CD14-positive monocyte (primary cell): ENCODE measurements around the gene GLTPD2. TPM values are rescaled to one million over a fixed set of nuclear protein-coding genes. Genes with fewer than 3 reads are reported as not detected.

ENCODE experiments used
- DNase-seq, 3 donors: peaks; one replicate each; pipeline ENCODE4 v3.0.0-alpha.2; 2011 to 2022
- H2AFZ ChIP-seq: 2 replicates; pipeline ENCODE4 v1.6.0; 2012; ENCODE audit warnings: mild to moderate bottlenecking, low read depth, low read length, inconsistent platforms; ENCODE audit not compliant: insufficient read depth, poor library complexity, severe bottlenecking
- H3K27ac ChIP-seq, 2 donors: 1 replicate in 1 of 2; 2 replicates in 1 of 2; pipeline ENCODE4 v1.5.1; 2012 to 2013; ENCODE audit warnings: low read length in 2 of 2, control low read depth in 1 of 2, inconsistent platforms in 1 of 2, low read depth in 1 of 2, mild to moderate bottlenecking in 1 of 2
- H3K27me3 ChIP-seq, 2 donors: one replicate each; pipeline versions ENCODE4 v1.6.0 to v1.6.1; 2011 to 2013; ENCODE audit warnings: low read length in 2 of 2; ENCODE audit not compliant: control insufficient read depth in 2 of 2, insufficient read depth in 2 of 2
- H3K36me3 ChIP-seq, 2 donors: replicated peaks in 1 of 2; 1 replicate in 1 of 2; 2 replicates in 1 of 2; pipeline versions ENCODE4 v1.5.1 to v1.6.1; 2012 to 2013; ENCODE audit warnings: low read length in 2 of 2, control low read depth in 1 of 2, inconsistent platforms in 1 of 2, mild to moderate bottlenecking in 1 of 2; ENCODE audit not compliant: insufficient read depth in 2 of 2, control insufficient read depth in 1 of 2
- H3K4me1 ChIP-seq, 2 donors: 1 replicate in 1 of 2; 2 replicates in 1 of 2; pipeline versions ENCODE4 v1.5.1 to v1.6.1; 2012 to 2013; ENCODE audit warnings: low read length in 2 of 2, control low read depth in 1 of 2, inconsistent platforms in 1 of 2, mild to moderate bottlenecking in 1 of 2, moderate library complexity in 1 of 2; ENCODE audit not compliant: insufficient read depth in 2 of 2, control insufficient read depth in 1 of 2
- H3K4me2 ChIP-seq: replicated peaks from 2 replicates; pipeline ENCODE3; 2012; ENCODE audit warnings: low read length, moderate library complexity, mild to moderate bottlenecking; ENCODE audit not compliant: poor library complexity, severe bottlenecking; ENCODE audit errors: extremely low read depth
- H3K4me3 ChIP-seq, 3 experiments: fragments of 200-600 bp in 1 of 3; sonication (generic) in 1 of 3; replicated peaks in 1 of 3; 1 replicate in 2 of 3; 2 replicates in 1 of 3; pipeline ENCODE4 v1.5.1; 2011 to 2013; ENCODE audit warnings: low read length in 3 of 3, mild to moderate bottlenecking in 3 of 3, control low read depth in 2 of 3, low read depth in 2 of 3, inconsistent platforms in 1 of 3, moderate library complexity in 1 of 3
- H3K79me2 ChIP-seq: 2 replicates; pipeline ENCODE4 v1.6.0; 2012; ENCODE audit warnings: mild to moderate bottlenecking, control low read depth, inconsistent platforms, low read length, moderate library complexity; ENCODE audit not compliant: insufficient read depth
- H3K9ac ChIP-seq: 2 replicates; pipeline ENCODE4 v1.6.0; 2017; ENCODE audit warnings: low read length, mild to moderate bottlenecking; ENCODE audit not compliant: insufficient read depth, poor library complexity, severe bottlenecking
- H3K9me3 ChIP-seq, 2 donors: replicated peaks in 1 of 2; 1 replicate in 1 of 2; 2 replicates in 1 of 2; pipeline versions ENCODE4 v1.5.1 to v1.6.1; 2012 to 2013; ENCODE audit warnings: low read length in 2 of 2, control low read depth in 1 of 2; ENCODE audit not compliant: control insufficient read depth in 1 of 2, insufficient read depth in 1 of 2
- H4K20me1 ChIP-seq: 2 replicates; pipeline ENCODE4 v1.6.0; 2012; ENCODE audit warnings: mild to moderate bottlenecking, low read length, control low read depth, moderate library complexity; ENCODE audit not compliant: insufficient read depth
- H3K27ac Mint-ChIP-seq, 7 donors: one replicate each; pipeline ENCODE4 v1.8.0; 2020; ENCODE audit warnings: mild to moderate bottlenecking in 7 of 7, mixed read lengths in 7 of 7, moderate library complexity in 6 of 7, inconsistent platforms in 2 of 7
- H3K27me3 Mint-ChIP-seq, 3 donors: one replicate each; pipeline ENCODE4 v1.8.0; 2021 to 2022; ENCODE audit warnings: low read depth in 3 of 3, mild to moderate bottlenecking in 3 of 3, mixed read lengths in 3 of 3, moderate library complexity in 3 of 3, inconsistent platforms in 1 of 3
- H3K36me3 Mint-ChIP-seq, 2 donors: one replicate each; pipeline ENCODE4 v1.8.0; 2020; ENCODE audit warnings: mixed read lengths in 2 of 2, inconsistent platforms in 1 of 2, mild to moderate bottlenecking in 1 of 2
- H3K4me1 Mint-ChIP-seq: one replicate; pipeline ENCODE4 v1.8.0; 2020; ENCODE audit warnings: mild to moderate bottlenecking, mixed read lengths
- H3K4me3 Mint-ChIP-seq, 2 donors: one replicate each; pipeline ENCODE4 v1.8.0; 2020; ENCODE audit warnings: mild to moderate bottlenecking in 2 of 2, mixed read lengths in 2 of 2, moderate library complexity in 1 of 2
- H3K9me3 Mint-ChIP-seq, 7 donors: one replicate each; pipeline ENCODE4 v1.8.0; 2020 to 2022; ENCODE audit warnings: mixed read lengths in 7 of 7, mild to moderate bottlenecking in 6 of 7, moderate library complexity in 6 of 7, inconsistent platforms in 2 of 7
- CTCF ChIP-seq: fragments of 200-600 bp; IDR thresholded peaks from one replicate; pipeline ENCODE4 v1.8.0; 2022; ENCODE audit warnings: antibody characterized with exemption, mild to moderate bottlenecking
- WGBS: methylation state at CpG from one replicate; pipeline ENCODE4 v1.1.5; 2013; ENCODE audit warnings: missing lambda C conversion rate; ENCODE audit not compliant: insufficient coverage; 5-methylcytosine and 5-hydroxymethylcytosine counted together
- intact Hi-C, 2 donors: fragments of 100-400 bp; cut with micrococcal nuclease; formaldehyde crosslinking; loops; one replicate each; pipeline versions ENCODE4 v1.15.0 to v1.15.1; 2023
- polyA plus RNA-seq, 3 donors: library from polyadenylated mRNA; depleted of rRNA in 1 of 3; unstranded in 2 of 3; stranded (reverse) in 1 of 3; fragments of 300-500 nt in 2 of 3; fragments of >200 nt in 1 of 3; fragmentation: Illumina TruSeq in 2 of 3; gene quantifications; 1 replicate in 2 of 3; 2 replicates in 1 of 3; pipeline ENCODE4 v1.2.3, GENCODE V29; 2012 to 2021

GLTPD2 gene
- polyA plus RNA-seq, 3 donors: 0.27 to 2.1 (median 1.5) TPM

- Histone ChIP-seq H4K20me1 (peaks cover 10% of the 10 kb centered on the region), H3K4me3 (no peak overlapping the region), H3K36me3 (peaks cover 38 to 72% of the 10 kb centered on the region in 2 donors), H3K4me2 (no peak overlapping the region), H3K27me3 (no peaks in the 10 kb centered on the region), H2AFZ (no peak overlapping the region), H3K79me2 (no peaks in the 10 kb centered on the region), H3K4me1 (no peaks in the 10 kb centered on the region), H3K9me3 (no peaks in the 10 kb centered on the region), H3K9ac (no peak overlapping the region), H3K27ac (no peak overlapping the region)
- H3K27ac Mint-ChIP-seq: no peak overlapping the region
- no peaks in the 10 kb centered on the region for H3K4me1 Mint-ChIP-seq
- no peak overlapping the region for H3K4me3 Mint-ChIP-seq
- intact Hi-C loops: loop anchor here in 1 of 2 donors (10.0 kb wide), 1 partner anchor 67 kb away; no protein-coding TSS in a partner anchor
- DNase-seq: no peak
- no peak for TF ChIP-seq CTCF
- WGBS: 89% methylated on average over 6 of the region's 12 CpGs
- peaks cover 5 to 6% (median 5%) of the 10 kb centered on the region in 3 donors for H3K27me3 Mint-ChIP-seq
- peaks cover 0 to 2% (median 0%) of the 10 kb centered on the region in 7 donors for H3K9me3 Mint-ChIP-seq
- H3K36me3 Mint-ChIP-seq: peaks cover 54 to 86% of the 10 kb centered on the region in 2 donors
These were observed 29.5 kb downstream of the GLTPD2 start for GRCh38 chr17:4818276-4818675.

DNA sequence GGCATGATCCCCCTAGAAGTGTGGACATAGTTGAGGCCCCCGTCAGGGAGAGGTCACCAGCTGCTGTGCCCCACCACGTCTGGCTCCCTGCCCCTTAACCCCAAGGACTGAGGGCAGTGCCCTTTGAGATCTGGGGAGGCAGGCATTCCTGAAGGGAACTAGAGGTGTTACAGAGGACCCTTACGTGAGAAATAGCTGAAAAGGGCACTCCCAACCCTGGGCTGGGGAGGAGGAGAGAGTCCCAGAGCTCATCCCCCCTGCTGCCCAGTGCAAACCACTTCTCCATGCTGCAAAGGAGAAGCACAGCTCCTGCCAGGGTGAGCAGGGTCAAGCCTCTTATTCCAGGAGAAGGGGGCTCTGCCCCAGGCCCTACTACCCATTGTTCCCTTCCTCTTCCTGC lies 34.1 kb downstream of the GLTPD2 start:
- peaks cover 0 to 2% (median 0%) of the 10 kb centered on the region in 7 donors for H3K9me3 Mint-ChIP-seq
- WGBS: 88% methylated on average over 1 of the region's 3 CpGs
- Histone ChIP-seq H2AFZ (no peak overlapping the region), H3K79me2 (no peaks in the 10 kb centered on the region), H3K4me2 (no peak overlapping the region), H3K4me1 (no peaks in the 10 kb centered on the region), H3K27me3 (no peaks in the 10 kb centered on the region), H3K9me3 (no peaks in the 10 kb centered on the region), H3K27ac (no peak overlapping the region), H3K4me3 (no peak overlapping the region), H3K36me3 (peaks cover 19 to 37% of the 10 kb centered on the region in 2 donors), H4K20me1 (no peaks in the 10 kb centered on the region), H3K9ac (no peak overlapping the region)
- intact Hi-C loops: no loop called here
- H3K4me3 Mint-ChIP-seq: no peak overlapping the region
- no peaks in the 10 kb centered on the region for H3K4me1 Mint-ChIP-seq
- DNase-seq: no peak
- H3K36me3 Mint-ChIP-seq: peaks cover 23 to 54% of the 10 kb centered on the region in 2 donors
- peaks cover 7 to 15% (median 14%) of the 10 kb centered on the region in 3 donors for H3K27me3 Mint-ChIP-seq
- TF ChIP-seq CTCF: no peak
- peak overlapping the region in 1 of 7 donors; percentile 20 for H3K27ac Mint-ChIP-seq
